GM12892 (cell line): ENCODE data around the gene PDCD1.

Experiments used
- POLR2A ChIP-seq: IDR thresholded peaks from 2 replicates; pipeline ENCODE4 v1.6.1; 2011; ENCODE audit warnings: low read depth, low read length, control low read depth
- POLR2AphosphoS5 ChIP-seq: IDR thresholded peaks from 2 replicates; pipeline ENCODE4 v1.6.1; 2011; ENCODE audit warnings: low read depth, low read length, control low read depth
- TAF1 ChIP-seq: IDR thresholded peaks from 2 replicates; pipeline ENCODE4 v1.6.1; 2011; ENCODE audit warnings: low read depth, mild to moderate bottlenecking, control low read depth, low read length, borderline replicate concordance

DNA sequence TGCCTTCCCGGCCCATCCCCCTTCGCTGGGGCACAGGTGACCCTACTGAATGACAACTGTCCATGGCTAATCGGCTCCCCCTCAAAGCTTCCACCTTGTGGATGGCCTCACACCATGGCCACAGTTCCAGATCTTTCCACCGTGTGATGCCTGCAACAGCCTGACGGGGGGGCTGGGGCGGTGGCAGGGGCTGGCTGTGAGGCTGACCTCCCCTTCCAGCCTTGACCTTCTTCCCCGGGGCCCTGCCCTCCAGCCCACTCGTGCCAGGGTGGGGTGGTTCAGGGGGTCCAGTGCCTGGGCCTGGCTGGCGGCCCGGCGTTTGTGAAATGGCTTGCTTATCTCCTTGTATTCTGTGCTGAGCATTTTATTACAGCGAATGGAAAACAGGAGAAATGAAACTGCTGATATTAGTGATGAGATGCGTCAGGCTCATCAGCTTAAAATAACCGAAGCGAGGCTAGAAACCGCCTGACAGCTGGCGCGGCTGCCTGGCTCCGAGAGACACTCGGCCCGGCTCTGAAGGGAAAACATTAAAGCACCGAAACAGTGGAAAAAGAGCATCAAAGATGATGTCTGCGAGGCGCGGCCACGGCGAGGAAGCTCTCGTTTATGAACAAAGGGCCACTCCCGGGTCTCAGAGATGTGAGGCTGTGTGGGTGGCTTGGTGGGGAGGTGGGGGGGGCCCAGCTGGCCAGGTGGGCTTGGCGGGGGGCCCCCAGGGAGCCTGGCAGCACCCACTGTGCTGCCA lies 916 bp upstream of the PDCD1 start:
- no peak for TF ChIP-seq TAF1
- no peak; the same call in 1 of the 2 replicates for TF ChIP-seq POLR2A
- no peak for TF ChIP-seq POLR2AphosphoS5
